Retinal pigment epithelial cell (primary cell): ENCODE measurements around the gene SRRT.

ENCODE experiments used
- DNase-seq: peaks from one replicate; pipeline ENCODE4 v3.0.0-alpha.2; 2010; ENCODE audit warnings: low read depth
- H3K4me3 ChIP-seq: 2 replicates; pipeline ENCODE4 v1.5.1; 2011; ENCODE audit warnings: mild to moderate bottlenecking, low read length, control low read depth, moderate library complexity
- CTCF ChIP-seq: conservative IDR thresholded peaks from 2 replicates; pipeline ENCODE4 v1.5.1; 2011; ENCODE audit warnings: low read depth, low read length, control low read depth, inconsistent platforms

Gene SRRT

GRCh38 chr7:100888291-100888987 is 13.5 kb downstream of the SRRT start:
- no peak for DNase-seq
- peak overlapping the region; percentile 49 for H3K4me3 ChIP-seq
- TF ChIP-seq CTCF = no peak

- DNase-seq = no peak
- H3K4me3 ChIP-seq = peak within 1 kb of the TSS; percentile 49
- TF ChIP-seq CTCF = no peak
Measured at GRCh38 chr7:100888988-100889750, 14.3 kb downstream of the SRRT start, which contains the start of gene UFSP1. Gene UFSP1 (minus strand): TSS chr7:100889715. CDS start chr7:100889271, 444 bp downstream.

GRCh38 chr7:100890653-100891567 is 16.0 kb downstream of the SRRT start:
- no peak for TF ChIP-seq CTCF
- peak overlapping the region; percentile 41 for H3K4me3 ChIP-seq
- no peak for DNase-seq

DNA sequence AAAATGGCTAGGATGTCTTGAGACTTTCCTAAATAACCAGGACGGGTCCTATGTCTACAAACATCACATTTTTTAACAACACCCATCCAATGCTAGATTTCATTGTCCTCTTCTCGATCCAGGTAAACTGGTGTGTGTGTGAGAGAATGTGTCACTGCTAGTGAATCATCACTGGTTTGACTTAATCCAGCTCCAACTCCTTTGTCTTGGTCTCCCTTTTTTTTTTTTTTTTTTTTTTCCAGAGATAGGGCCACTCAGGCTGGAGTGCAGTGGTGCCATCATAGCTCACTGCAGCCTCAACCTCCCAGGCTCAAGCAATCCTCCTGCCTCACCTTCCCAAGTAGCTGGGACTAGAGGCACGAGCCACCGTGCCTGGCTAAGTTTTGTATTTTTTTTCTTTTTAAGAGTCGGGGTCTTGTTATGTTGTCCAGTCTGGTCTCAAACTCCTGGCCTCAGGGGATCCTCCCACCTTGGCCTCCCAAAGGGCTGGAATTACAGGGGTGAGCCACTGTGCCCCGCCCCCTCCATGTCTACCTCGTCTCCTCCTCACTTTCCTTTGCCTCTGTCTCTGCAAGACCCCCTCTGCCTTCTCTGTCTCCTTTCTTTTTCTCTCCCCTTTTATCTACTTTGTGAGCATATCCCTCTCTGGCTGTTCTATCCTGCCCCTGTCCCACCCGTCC is 16.8 kb downstream of the SRRT start:
- no peak for TF ChIP-seq CTCF
- H3K4me3 ChIP-seq = no peak overlapping the region
- DNase-seq = no peak

- no peak overlapping the region for H3K4me3 ChIP-seq
- no peak for DNase-seq
- no peak for TF ChIP-seq CTCF
Measured at GRCh38 chr7:100892364-100893317, 17.7 kb downstream of the SRRT start.

GRCh38 chr7:100893318-100893895 is 18.5 kb downstream of the SRRT start:
- DNase-seq = no peak
- TF ChIP-seq CTCF = no peak
- no peak overlapping the region for H3K4me3 ChIP-seq
